Skeletal muscle cell (primary cell): Measurements from ENCODE around the gene C1orf52.
"Not testable (repeated sequence)": the region's sequence is repeated elsewhere in the genome, so short reads cannot be mapped to it uniquely, and the experiment has no call there.

Experiments
- DNase-seq: peaks from one replicate; pipeline ENCODE4 v3.0.0-alpha.2; 2010; ENCODE audit warnings: low read depth
- H3K4me3 ChIP-seq: 2 replicates; pipeline ENCODE4 v1.5.1; 2011; ENCODE audit warnings: low read depth, mild to moderate bottlenecking, control low read depth, low read length, moderate library complexity

Gene C1orf52

DNA sequence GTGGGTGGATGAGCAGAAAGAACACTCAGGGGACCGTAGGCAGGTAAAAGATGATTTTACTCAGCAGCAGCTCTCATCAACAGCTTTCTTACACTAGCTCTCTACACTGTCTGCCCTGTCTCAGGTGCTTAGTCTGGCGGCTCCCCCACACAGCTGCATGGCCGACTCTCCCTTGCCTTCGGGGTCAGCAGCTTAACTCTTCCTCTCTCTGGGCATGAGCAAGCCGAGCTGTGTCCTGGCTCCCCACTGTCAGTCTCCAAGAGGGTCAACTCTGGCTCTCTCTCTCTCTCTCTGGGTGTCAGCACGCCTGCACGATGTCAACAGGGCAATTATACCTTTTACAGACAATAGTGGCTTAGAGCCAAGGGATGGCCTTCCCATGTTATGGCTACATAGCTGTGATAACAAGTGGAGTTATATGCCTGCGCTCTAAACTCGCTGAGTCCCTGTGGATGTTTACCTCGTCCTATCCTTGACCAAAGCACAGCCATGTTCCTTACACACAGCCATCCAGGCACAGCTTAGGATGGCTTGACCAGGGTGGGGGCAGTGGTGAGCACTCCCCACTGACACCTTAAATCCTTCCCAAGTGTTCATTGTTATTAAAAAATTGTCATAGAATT lies 20.1 kb upstream of the C1orf52 start:
- peak overlapping the region; percentile 29 for H3K4me3 ChIP-seq
- DNase-seq = no peak

DNA sequence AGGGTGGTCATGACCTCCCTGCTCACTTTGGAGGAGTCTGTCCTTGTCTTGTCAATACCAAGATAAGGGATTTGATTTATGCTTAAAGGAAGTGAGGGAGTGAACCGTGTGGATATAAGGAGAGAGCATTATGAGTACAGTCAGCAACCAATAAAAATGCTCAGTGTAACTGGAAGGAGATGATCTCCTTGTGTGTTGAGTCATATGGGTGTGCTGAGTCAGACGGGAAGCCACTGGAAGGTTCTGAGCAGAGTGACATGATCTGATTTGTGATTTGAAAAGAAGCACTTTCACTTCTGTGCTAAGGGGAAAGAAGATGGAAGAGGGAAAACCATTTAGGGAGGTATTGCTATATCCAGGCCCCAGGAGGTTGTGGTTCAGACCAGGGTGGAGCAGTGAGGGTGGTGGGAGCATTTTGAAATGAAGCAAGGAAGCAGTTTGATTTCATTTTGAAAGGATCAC lies 19.4 kb upstream of the C1orf52 start:
- H3K4me3 ChIP-seq = peak overlapping the region; percentile 29
- DNase-seq = peak; percentile 91

DNA sequence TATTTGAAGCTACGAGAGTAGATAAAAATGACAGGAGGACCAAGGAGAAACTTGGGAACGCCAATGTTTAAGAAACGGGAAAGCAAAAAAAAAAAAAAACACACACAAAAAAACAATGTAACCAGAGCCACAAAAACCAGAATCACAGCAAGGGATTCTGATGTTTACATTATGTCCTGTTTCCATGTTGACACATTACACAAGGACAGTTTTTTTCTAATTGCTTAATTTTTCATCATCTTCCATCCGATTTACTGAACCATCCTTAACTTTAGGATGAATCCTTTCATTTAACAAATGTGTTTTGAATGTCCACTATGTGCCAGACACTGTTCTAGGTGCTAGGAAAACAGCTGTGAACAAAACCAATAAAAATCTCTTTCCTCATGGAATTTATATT lies 18.3 kb upstream of the C1orf52 start:
- no peak for DNase-seq
- no peak overlapping the region for H3K4me3 ChIP-seq

DNA sequence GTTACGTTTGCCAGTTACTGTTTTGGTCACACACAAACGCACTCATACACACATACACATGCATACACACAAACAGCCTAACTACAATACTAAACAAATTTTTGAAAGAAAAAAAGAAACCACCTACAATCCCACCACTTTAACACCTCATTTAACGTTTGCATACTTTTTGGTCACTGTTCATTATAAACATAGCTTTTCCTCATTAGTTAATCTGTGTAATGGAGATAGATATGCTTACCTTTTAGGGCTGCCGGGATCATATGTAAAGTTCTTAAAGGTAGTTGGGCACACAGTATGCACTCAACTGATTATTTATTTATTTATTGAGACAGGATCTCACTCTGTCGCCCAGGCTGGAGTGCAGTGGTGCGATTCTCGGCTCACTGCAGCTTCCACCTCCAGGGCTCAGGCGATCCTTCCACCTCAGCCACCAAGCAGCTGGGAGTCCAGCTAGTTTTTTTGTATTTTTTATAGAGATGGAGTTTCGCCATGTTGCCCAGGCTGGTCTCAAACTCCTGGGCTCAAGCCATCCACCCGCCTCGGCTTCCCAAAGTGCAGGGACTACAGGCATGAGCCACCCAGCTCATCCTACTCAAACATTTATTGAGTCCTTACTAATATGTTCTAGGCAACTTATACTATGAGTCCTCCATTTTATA lies 17.6 kb upstream of the C1orf52 start:
- DNase-seq = no peak
- peak overlapping the region; percentile 74 for H3K4me3 ChIP-seq

DNA sequence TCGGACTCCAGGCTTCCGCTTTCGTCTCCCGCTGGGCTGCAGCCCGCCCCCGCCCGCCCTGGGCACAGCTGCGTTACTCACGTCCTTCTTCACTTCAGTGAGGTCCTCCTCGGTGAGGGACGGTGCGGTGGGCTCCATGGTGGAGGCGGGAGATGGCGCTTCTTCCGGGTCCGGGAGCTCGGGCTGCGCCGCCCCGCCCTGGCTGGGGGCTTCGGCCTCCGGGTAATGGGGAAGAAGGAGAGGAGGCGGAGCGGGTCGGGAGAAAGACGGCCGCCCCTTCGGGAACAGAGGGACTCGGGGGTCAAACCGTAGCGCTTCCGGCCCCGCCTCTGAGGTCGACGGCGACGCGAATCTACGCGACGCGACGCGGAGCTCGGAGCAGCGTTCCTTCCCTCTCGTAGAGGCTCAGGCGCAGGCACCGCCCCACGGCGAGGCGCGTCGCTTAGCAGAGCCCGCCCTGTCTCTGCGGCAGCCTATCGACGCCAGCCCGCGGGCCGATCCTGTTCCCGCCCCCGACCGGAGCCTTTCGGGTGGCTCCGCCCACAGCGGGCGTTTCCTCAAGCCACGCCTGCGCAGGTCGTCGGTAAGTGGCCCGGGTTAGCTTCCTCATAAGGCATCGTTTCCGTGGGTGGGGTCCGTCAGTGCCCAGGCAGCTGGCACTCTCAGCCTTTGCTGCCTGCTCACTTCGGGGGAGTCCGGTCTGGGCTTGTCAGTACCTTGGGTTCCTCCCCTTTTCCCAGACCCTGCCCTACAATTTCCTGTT lies 16.9 kb upstream of the C1orf52 start, which contains the start of gene BCL10:
TSS of gene BCL10 (minus strand) at position 418 of the 763 bp plus-strand sequence. CDS start at position 138, 280 bp downstream.
- peak; percentile 96 for DNase-seq
- peak within 1 kb of the TSS; percentile 74 for H3K4me3 ChIP-seq

DNA sequence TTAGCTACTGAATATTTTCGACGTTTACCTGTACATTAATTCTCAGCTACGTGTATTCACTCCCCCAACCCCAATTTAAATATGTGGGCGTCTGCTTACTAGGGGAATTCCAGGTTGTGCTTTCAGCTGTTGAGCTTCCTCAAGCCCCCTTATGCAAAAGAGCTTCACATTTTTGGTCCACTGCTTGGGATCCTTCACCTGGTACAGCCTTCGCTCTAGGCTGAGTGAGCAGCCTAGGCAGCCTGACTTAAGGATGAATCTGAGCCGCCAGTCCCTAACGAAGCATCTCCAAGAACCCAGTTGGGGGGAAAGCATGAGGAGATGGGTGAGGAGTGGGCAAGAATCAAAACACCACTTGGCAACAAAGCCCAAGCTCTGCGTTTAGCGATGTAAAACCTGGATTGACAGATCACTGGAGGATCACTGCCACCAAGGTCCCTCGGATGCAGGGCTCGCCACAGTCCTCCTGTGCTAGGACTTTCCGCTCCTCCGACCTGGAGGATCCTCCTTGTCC lies 16.3 kb upstream of the C1orf52 start:
- no peak for DNase-seq
- H3K4me3 ChIP-seq = peak overlapping the region; percentile 74

DNA sequence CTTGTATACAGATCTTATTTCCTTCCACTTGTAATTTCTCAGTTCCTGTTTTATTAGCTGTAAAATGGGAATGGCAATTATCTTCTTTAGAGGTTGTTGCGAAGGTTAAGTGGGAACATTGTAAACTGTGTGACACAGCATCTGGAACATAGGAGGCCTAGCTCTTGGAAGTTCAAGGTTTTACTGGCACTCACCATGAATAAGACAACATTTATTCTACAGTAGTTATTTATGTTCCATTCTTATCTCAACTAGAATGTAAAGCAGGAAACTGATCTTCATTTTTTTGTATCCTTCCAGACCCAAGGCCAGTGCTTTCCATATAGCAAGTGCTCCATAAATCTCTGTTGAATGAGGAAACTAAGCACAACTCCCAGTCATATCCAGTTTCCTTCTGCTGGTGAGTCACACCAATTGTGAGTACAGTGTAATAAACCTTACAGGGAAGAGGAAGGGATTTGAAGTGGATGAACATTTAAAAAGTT lies 15.5 kb upstream of the C1orf52 start:
- H3K4me3 ChIP-seq = peak overlapping the region; percentile 74
- peak; percentile 55 for DNase-seq

DNA sequence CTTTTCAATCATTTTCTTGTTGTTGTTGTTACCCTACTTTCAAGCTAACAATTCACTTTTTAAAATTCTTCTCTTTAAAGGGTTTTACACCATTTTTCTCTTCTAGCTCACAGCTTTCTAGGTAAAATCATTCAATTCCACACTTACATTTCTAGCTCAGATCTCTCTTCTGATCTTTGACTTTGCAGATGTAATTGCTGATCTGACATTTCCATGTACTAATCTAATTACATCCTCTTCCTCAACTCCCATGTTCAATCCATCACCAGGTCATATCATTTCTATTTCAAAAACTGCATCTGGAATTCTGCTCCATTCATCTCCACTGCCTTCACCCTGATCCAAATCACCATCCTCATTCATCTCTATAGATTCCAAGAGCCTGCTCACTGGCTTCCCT lies 13.9 kb upstream of the C1orf52 start:
- no peak for DNase-seq
- no peak overlapping the region for H3K4me3 ChIP-seq

DNA sequence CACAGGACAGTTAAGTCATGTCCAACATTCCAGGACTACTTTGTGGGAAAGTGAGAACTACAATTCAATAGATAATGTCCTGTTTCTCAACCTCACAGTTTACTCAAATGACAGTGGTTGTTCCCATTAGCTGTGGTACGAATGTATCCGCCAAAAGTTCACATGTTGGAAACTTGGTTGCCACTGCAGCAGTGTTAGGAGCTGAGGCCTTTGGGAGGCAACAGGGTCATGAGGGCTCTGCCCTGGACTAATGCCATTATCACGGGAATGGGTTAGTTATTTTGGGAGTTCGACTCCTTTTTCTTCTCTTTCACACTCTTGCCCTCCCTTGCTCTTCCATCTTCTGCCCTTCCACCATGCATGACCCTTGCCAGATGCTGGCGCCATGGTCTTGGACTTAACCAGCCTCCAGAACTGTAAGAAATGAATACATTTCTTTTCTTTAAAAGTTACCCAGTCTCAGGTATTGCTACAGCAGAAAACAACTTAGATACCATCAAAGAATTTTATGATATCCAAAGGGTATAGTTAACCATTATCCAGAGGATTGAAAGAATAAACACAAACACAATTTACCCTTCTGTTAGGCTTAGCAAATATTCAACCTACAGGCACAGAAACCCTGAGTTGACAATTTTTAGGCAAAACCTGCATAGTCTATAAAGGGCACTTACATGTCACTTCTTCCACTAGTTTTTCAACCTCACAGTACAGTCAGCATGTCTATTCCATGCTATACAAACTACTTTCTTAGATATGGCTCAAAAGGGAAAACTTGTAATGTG lies 9.5 kb upstream of the C1orf52 start:
- DNase-seq = no peak
- H3K4me3 ChIP-seq = no peak overlapping the region

DNA sequence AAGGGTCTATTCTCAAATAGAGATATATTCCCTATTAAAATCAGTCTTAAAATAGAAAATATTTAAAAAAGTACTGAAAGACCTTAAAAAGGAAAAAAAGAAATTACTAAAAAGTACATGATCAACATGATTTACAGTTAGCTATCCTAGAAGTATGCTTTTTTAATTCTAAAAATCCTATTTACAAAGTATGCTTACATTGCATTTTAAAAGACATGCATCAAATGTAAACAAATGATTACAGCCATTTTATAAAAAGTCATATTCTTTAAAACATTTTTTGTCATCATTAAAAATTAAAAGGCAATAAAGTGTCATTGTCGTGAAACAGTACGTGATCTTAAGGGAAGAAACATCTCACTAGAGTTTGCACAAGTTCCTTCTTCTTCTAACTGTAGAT lies 7.9 kb upstream of the C1orf52 start:
- no peak for DNase-seq
- H3K4me3 ChIP-seq = no peak overlapping the region

DNA sequence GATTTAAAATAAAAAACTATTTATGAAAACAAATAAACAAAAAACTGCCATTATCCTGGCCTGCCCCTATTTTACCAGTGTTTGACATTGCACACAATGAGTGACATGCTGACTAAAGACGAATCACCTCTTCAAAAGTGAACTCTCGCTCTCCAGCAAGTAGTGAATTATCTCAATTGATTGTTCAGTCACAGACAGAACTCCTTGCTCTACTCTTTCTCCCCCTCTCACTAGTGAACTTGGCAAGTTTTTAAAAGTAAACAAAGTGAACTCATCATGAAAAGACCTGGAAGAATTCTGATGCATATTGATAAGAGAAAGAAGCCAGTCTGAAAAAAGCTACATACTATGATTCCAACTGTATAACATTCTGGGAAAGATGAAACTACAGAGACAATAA lies 4.7 kb upstream of the C1orf52 start:
- no peak overlapping the region for H3K4me3 ChIP-seq
- DNase-seq = no peak

DNA sequence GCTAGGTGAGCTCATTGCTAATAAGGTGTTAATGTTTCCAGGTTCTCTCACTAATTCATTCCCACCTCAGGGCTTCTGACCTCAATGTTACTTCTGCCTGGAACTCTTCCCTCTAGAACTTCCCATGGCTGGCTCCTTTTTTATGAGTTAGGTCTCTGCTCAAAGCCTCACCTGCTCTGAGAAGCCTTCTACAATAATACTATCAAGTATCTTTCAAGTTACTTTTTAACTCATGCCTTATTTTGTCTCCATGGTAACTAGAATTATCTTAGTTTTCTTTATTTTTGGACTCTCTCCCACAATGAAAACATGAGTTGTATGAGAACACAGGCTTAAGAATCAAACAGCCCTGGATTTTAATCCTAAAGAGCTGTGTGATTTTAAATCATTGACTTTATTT lies 3.5 kb upstream of the C1orf52 start:
- H3K4me3 ChIP-seq = no peak overlapping the region
- DNase-seq = no peak

DNA sequence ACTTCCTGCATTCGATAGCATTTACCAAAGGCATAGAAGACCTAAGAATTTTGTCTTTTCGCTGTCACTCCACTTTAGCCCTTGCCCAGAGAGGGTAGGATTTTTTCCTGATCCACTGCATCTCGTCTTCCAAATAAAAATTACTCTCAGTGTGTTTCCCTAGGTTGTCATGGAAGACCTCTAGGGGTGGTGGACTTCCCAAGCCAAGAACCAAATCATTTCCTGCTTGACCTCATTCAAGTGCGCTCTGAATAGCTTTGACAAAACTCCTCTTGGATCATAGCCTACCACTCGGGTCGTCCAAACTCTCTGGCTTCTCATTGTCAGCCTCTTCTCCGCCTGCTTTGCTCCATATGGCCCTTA lies 431 bp upstream of the C1orf52 start:
- H3K4me3 ChIP-seq = peak overlapping the region; percentile 94
- DNase-seq = peak; percentile 36

DNA sequence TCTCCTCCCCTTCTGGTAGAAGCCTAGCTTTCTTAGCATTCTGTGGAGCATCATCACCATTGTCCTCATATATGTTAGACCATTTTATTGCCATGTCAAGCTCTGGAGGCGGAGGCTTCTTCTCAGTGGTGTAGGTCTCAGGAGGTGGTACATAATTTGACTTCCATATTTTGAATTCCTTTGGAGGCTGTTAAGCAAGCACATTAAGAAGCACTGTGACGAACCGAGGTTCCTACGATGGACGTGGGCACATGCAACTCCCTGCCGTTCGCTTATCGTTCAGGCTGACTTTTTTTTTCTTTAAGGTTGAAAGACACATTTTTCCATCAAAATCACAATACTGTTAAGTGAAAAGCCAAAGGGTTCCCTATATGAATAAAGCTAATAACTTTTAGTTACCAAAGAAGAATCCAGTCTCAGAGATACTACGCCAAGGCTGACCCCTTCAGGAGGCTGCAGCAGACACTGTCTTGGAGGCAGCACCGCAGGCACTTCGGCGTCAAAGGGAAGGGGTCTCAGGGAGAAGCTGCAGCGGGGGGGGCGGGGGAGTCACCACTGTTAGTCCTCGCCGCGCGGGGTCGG lies 835 bp downstream of the C1orf52 start:
- DNase-seq = no peak
- peak overlapping the region; percentile 94 for H3K4me3 ChIP-seq

DNA sequence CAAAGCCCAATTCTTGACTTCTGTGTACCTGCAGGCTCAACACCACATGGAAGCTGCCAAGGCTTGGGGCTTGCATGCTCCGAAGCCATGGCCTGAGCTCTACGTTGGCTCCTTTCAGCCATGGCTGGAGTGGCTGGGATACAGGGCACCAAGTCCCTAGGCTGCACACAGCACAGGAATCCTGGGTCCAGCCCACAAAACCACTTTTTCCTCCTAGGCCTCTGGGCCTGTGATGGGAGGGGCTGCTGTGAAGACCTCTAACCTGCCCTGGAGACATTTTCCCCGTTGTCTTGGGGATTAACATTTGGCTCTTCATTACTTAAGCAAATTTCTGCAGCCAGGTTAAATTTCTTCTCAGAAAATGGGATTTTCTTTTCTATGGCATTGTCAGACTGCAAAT lies 10.4 kb downstream of the C1orf52 start:
- not testable (repeated sequence) for H3K4me3 ChIP-seq, DNase-seq

DNA sequence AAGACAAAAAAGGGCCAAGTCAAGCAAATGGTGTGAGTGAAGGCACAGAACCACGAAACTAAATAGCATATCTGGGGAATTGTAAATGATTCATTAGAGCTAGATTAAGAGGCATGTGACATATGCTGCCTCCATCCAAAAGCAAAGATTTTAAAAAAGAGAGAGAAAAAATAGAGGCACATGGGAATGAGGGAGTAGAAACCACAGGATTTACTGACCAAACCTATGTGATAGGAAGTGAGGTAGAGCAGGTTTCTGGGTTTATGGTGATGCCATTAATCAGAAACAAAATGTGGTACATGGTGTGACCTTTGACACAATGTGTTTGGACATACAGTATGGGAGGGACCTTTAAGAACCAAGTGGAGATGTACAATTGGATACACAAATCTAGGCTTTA lies 13.6 kb downstream of the C1orf52 start:
- no peak overlapping the region for H3K4me3 ChIP-seq
- no peak for DNase-seq

DNA sequence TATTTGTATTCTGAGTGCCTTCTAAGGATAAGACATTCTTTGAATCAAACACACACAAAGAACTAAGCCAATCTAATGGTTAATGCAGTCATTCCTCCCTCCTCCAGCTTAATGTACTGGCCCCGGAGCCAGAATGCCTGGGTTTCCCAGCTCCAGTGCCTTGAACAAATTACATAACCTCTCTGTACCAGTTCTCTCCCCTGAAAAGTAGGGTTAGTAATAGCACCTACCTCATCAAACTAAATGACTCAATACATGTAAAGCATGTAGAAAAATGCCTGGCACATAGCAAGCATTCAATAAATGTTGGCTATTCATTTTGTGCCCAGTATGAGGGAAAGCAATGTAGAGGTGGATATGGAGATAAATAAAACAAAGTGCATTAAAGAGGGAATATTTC lies 14.0 kb downstream of the C1orf52 start:
- DNase-seq = no peak
- no peak overlapping the region for H3K4me3 ChIP-seq

DNA sequence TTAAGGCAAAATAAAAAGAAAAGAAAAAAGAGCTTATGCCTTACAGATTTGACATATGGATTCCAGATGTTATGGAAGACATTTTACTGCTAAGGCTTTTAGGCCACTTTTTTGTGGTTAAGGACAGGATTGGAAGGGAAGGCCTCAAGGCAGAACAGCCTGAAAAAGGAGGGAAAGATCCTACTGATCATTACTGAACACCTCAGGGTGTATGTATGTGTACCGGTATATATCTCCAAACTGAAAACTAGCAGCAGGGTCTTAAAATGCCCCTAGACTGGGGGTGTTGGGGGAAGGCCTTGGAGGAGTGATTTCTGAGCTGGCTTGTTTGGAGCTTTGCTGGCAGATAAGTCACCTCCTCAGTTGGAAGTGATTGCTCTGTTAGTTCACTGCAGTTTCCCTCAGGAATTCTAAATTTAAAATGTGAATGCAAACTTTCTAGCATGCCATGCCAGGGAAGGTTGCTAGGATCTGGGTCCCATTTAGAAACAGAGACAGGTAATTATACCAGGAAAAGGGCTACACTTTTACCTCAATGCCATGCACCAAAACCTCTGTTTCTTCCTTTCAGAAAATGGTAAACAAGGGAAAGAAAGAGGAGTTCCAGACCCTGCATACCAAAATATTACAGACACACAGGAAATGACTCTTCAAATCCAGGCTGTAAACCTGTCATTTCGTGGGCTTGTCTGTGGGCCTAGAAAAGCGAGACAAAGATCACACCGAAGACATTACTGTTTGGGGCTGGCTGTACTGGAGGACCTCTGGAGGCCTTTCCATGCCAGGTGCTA lies 15.0 kb downstream of the C1orf52 start:
- H3K4me3 ChIP-seq = no peak overlapping the region
- peak; percentile 47 for DNase-seq
